Measurements from ENCODE around the gene NEK11. TPM values are rescaled to one million over a fixed set of nuclear protein-coding genes. Genes with fewer than 3 reads are reported as not detected.

Gene NEK11
- total RNA-seq, 1 donor from 2014 or later, result 1.3 TPM

DNA sequence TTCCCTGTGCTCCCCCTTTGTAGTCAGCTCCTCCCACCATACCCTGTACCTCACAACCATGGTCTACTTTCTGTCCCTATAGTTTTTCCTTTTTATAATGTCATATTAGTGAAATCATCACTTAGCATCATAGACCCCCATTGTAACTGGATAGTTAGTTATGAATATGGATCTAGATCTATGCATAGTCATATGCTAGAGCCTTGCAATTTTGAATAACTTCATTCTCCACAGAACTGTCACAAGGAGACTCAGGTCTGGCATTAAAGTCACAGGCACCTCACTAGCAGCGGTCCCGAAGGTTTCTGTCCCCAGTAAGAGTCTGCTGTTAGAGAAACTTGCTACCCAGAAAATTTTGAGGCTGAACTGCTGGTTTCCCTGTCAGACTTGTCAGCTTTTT, 252.9 kb downstream of the NEK11 start:
- TF ChIP-seq, protein P1, sequence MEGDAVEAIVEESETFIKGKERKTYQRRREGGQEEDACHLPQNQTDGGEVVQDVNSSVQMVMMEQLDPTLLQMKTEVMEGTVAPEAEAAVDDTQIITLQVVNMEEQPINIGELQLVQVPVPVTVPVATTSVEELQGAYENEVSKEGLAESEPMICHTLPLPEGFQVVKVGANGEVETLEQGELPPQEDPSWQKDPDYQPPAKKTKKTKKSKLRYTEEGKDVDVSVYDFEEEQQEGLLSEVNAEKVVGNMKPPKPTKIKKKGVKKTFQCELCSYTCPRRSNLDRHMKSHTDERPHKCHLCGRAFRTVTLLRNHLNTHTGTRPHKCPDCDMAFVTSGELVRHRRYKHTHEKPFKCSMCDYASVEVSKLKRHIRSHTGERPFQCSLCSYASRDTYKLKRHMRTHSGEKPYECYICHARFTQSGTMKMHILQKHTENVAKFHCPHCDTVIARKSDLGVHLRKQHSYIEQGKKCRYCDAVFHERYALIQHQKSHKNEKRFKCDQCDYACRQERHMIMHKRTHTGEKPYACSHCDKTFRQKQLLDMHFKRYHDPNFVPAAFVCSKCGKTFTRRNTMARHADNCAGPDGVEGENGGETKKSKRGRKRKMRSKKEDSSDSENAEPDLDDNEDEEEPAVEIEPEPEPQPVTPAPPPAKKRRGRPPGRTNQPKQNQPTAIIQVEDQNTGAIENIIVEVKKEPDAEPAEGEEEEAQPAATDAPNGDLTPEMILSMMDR (IDR thresholded peaks at IDR 0.05; ENCODE audit: borderline replicate concordance), result no peak
- intact Hi-C loops (cut with micrococcal nuclease), result no loop called here
- peaks cover 18% of the 10 kb centered on the region for H3K4me1 ChIP-seq
- no peak for DNase-seq
- no peaks in the 10 kb centered on the region for H3K36me3 ChIP-seq
- H3K4me3 ChIP-seq, result no peak overlapping the region
- no peak overlapping the region for H3K27ac ChIP-seq (replicated peaks)
- no peaks in the 10 kb centered on the region for H3K9me3 ChIP-seq (replicated peaks)
- H3K27me3 ChIP-seq (ENCODE audit: low read depth), result no peaks in the 10 kb centered on the region

DNA sequence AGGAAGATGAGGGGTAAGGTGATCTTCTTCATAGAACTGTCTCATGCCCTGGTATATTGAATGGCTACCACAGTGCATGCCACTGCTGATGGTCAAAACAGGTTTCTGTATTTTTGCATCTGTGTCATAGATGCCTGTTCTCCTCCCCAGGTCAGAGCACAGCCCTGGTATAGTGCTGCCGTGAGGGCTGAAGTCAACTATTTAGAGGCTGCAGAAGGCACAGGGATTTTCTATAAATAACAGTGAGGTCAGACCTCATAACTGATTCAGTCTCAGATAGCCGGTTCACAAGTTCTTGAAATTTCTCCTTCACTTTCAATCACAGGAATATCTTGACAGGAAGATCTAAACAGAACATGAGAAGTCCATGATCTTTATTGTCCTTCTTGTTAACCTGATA, 255.7 kb downstream of the NEK11 start:
- no peaks in the 10 kb centered on the region for H3K9me3 ChIP-seq (replicated peaks)
- H3K27me3 ChIP-seq (ENCODE audit: low read depth), result no peaks in the 10 kb centered on the region
- H3K36me3 ChIP-seq, result no peaks in the 10 kb centered on the region
- intact Hi-C loops (cut with micrococcal nuclease), result no loop called here
- TF ChIP-seq, protein P1 (IDR thresholded peaks at IDR 0.05; ENCODE audit: borderline replicate concordance), result no peak
- H3K27ac ChIP-seq (replicated peaks), result no peak overlapping the region
- peaks cover 18% of the 10 kb centered on the region for H3K4me1 ChIP-seq
- DNase-seq, result no peak
- no peak overlapping the region for H3K4me3 ChIP-seq

DNA sequence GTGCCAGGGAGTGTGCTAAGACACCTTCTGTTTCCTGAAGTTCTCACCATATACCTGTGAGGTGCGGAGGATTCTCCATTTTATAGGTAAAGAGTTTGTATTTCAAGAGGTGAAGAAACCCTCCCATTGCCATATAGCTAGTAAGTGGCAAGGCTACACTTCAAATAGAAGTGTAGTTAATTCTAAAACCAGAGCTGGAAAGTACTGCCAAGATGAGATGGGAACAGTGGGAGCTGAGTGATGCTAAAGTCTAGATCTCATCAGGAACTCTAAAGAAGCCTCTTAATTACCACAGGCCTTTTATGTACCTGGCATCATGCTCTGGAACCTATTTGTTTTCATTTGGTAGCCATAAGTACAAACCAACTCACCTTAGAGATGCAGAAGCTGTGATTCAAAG, 256.3 kb downstream of the NEK11 start:
- H3K4me1 ChIP-seq, result peaks cover 18% of the 10 kb centered on the region
- intact Hi-C loops (cut with micrococcal nuclease), result no loop called here
- no peaks in the 10 kb centered on the region for H3K27me3 ChIP-seq (ENCODE audit: low read depth)
- no peaks in the 10 kb centered on the region for H3K36me3 ChIP-seq
- H3K9me3 ChIP-seq (replicated peaks), result no peaks in the 10 kb centered on the region
- DNase-seq, result no peak
- no peak overlapping the region for H3K4me3 ChIP-seq
- no peak overlapping the region for H3K27ac ChIP-seq (replicated peaks)
- TF ChIP-seq, protein P1 (IDR thresholded peaks at IDR 0.05; ENCODE audit: borderline replicate concordance), result no peak

DNA sequence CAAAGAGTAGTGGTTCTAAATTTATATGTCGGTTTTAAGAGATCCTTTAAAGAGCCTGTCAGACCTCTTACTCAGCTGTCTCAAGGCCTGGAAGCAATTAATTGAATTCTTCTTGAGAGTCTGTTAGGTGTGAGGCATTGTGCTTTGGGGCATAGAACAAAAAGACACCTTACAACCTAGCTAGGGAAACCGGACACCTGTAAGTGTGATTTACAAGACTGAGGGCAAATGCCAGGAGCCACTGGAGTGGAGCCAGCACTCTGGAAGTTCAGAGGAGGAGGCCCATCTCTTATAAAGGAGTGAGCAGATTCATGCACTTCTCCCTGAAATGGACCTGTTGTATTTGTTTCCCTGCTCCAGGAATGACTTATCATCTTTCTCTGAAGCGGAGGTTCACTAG, 257.2 kb downstream of the NEK11 start:
- intact Hi-C loops (cut with micrococcal nuclease), result no loop called here
- TF ChIP-seq, protein P1 (IDR thresholded peaks at IDR 0.05; ENCODE audit: borderline replicate concordance), result no peak

DNA sequence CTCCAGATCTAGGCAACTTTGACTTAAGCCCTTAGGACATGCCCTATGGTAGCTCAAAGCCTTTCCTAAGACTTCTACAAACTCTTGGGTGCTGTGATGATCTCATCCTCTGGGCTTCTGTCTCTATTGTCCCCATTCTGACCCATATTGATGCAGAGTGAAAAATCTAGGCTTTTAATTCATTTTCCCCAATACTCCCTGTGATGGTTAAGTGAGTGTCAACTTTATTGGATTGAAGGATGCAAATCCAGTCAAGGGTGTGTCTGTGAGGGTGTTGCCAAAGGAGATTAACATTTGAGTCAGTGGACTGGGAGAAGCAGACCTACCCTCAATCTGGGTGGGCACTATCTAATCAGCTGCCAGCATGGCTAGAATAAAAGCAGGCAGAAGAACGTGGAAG, 257.6 kb downstream of the NEK11 start:
- peaks cover 5% of the 10 kb centered on the region for H3K9me3 ChIP-seq (replicated peaks)
- H3K4me1 ChIP-seq, result peaks cover 18% of the 10 kb centered on the region
- no peaks in the 10 kb centered on the region for H3K27me3 ChIP-seq (ENCODE audit: low read depth)
- no peak for DNase-seq
- no peak overlapping the region for H3K27ac ChIP-seq (replicated peaks)
- TF ChIP-seq, protein P1 (IDR thresholded peaks at IDR 0.05; ENCODE audit: borderline replicate concordance), result no peak
- no peak overlapping the region for H3K4me3 ChIP-seq
- H3K36me3 ChIP-seq, result peaks cover 6% of the 10 kb centered on the region
- intact Hi-C loops (cut with micrococcal nuclease), result no loop called here

More for the DNA sequence above, 257.2 kb downstream of the NEK11 start:
- Histone ChIP-seq H3K27me3 (ENCODE audit: low read depth) (no peaks in the 10 kb centered on the region), H3K27ac (replicated peaks) (no peak overlapping the region), H3K4me1 (peaks cover 18% of the 10 kb centered on the region), H3K4me3 (no peak overlapping the region), H3K9me3 (replicated peaks) (peaks cover under 1% of the 10 kb centered on the region), H3K36me3 (peaks cover 4% of the 10 kb centered on the region)
- DNase-seq, result no peak

- H3K36me3 ChIP-seq, result peaks cover 6% of the 10 kb centered on the region
- no peak overlapping the region for H3K4me3 ChIP-seq
- peaks cover 18% of the 10 kb centered on the region for H3K4me1 ChIP-seq
- DNase-seq, result no peak
- TF ChIP-seq, protein P1 (IDR thresholded peaks at IDR 0.05; ENCODE audit: borderline replicate concordance), result no peak
- H3K27me3 ChIP-seq (ENCODE audit: low read depth), result no peaks in the 10 kb centered on the region
- H3K9me3 ChIP-seq (replicated peaks), result peaks cover 6% of the 10 kb centered on the region
- intact Hi-C loops (cut with micrococcal nuclease), result no loop called here
- no peak overlapping the region for H3K27ac ChIP-seq (replicated peaks)
These were observed 258.8 kb downstream of the NEK11 start for GRCh38 chr3:131285456-131285855.

All from left ventricle myocardium inferior (tissue), 1 donor.